GM12801 (cell line): ENCODE measurements around the gene CLDN6.

Source experiments
- CTCF ChIP-seq: IDR thresholded peaks from one replicate; pipeline ENCODE4 v1.5.1; 2011; ENCODE audit warnings: control low read depth; ENCODE audit not compliant: insufficient read length; ENCODE audit errors: extremely low read depth

CLDN6 gene

GRCh38 chr16:3003582-3004270 lies 14.3 kb downstream of the CLDN6 start:
- no peak for TF ChIP-seq CTCF

GRCh38 chr16:3001316-3001715 lies 16.7 kb downstream of the CLDN6 start:
- no peak for TF ChIP-seq CTCF

- no peak for TF ChIP-seq CTCF
Observed at GRCh38 chr16:3000540-3000939, 17.4 kb downstream of the CLDN6 start.

GRCh38 chr16:2999929-3000328 lies 18.1 kb downstream of the CLDN6 start:
- TF ChIP-seq CTCF, result no peak

- no peak for TF ChIP-seq CTCF
Observed at GRCh38 chr16:2996298-2996697, 21.7 kb downstream of the CLDN6 start.

- no peak for TF ChIP-seq CTCF
Observed at GRCh38 chr16:2992383-2993081, 25.5 kb downstream of the CLDN6 start.

GRCh38 chr16:2991566-2992261 lies 26.3 kb downstream of the CLDN6 start:
- TF ChIP-seq CTCF, result no peak
